NCI-H1436 (cell line): ENCODE measurements around the gene ATAD1.

Experiments
- DNase-seq: peaks from one replicate; lab custom pipeline; 2025; lab: John Stamatoyannopoulos, UW

The ATAD1 gene

GRCh38 chr10:87715552-87716347, 102.3 kb downstream of the ATAD1 start:
- no peak for DNase-seq

GRCh38 chr10:87713707-87714106, 104.3 kb downstream of the ATAD1 start:
- DNase-seq, result no peak

DNA sequence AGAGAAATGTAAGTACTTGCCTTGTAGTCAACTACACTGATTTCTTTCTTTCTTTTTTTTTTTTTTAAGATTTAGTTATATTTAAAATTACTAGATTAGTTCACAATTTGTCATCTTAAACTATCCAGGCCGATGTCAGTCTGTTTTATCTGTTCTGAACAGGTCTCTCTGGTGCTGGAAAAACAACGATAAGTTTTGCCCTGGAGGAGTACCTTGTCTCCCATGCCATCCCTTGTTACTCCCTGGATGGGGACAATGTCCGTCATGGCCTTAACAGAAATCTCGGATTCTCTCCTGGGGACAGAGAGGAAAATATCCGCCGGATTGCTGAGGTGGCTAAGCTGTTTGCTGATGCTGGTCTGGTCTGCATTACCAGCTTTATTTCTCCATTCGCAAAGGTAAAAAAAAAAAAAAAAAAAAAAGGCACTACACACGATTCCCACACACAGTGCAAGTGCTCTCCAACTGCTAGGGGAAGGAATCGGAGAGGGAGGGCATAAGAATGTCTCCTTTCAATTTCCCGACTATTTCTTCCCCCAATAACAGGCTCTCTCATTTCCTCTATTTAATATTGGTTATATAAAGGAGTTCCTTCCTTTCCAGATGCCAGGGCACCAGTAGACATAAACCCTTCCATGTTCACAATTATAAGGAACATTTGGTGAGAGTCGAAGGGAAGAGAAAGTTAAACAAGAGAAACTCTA, 105.0 kb downstream of the ATAD1 start:
- DNase-seq, result no peak

DNA sequence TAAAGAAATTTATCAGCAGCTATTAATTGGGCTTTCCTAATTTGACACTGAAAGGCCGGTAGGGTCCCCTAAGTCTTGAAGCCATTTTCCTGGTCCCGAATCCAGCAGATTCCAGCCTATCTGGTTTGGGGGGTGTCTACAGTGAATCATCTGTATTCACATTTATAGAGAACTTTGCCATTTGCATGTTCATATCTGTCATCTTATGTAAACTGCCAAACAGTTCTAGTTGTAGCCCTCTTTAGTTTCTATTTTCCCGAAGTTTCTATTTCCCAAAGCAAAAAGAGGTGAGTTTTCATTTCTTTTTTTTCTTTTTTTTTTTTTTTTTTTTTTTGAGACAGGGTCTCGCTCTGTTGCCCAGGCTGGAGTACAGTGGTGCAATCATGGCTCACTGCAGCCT, 110.8 kb downstream of the ATAD1 start:
- no peak for DNase-seq

- no peak for DNase-seq
Observed at GRCh38 chr10:87706731-87707130, 111.3 kb downstream of the ATAD1 start.

- DNase-seq, result no peak
Observed at GRCh38 chr10:87705339-87705738, 112.7 kb downstream of the ATAD1 start.

DNA sequence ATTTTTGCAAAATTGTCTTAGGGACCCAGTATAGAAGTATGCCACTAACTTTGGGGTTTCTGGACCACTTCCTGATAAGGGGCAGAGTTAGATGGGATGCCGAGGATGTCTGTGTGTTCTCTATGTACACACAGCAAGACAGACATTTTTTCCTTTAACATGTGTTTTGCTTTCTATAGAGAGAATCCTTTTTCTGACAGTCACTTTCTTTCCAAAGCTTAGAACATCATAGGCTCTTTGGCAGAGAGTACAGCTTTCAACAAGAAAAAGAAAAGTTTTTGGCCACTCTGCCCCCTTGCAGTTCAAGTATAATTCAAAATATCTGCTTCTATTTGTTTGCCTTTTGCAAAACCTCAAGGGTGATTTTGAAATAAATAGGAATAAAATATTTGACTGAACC, 114.3 kb downstream of the ATAD1 start:
- DNase-seq, result no peak

GRCh38 chr10:87702973-87703294, 115.1 kb downstream of the ATAD1 start:
- DNase-seq, result no peak

DNA sequence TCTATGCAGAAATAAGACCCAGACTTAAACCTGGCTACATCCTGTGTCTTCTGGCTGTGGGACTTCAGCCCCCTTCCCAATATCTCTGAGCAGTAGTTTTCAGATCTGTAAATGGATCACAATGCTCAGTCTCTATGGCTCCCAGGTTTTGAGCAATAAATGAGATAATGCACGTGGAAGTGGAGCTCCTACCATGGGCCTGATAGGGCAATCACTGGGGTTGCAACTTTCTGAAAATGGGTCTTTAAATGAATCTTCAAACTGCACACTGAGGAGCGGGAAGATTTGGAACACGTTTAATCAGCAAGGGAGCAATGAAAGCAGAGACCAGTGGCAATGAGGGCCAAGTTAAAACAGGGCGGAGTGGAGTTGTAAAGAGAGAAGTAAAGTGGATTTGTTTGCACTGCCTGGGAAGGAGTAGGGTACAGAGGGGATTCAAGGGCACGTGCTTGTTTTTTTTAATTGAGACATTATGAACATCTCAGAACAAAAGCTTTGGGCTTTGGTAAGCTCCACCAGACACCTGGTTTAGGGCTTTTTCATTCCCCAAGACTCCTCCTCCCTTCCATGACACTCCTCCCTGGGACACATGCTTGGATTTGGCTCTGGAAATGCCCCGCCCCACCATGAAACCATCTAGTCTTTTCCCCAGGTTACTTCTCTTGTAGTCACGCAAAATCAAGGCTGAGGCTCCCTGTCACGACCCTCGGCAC, 115.6 kb downstream of the ATAD1 start:
- DNase-seq, result no peak
